ENCODE results near the gene NBEA. TPM values are rescaled to one million over a fixed set of nuclear protein-coding genes. Genes with fewer than 3 reads are reported as not detected.

Gene NBEA
- total RNA-seq, 3 donors from 2014 or later = 7.5 to 18.6 (median 16.1) TPM

- Histone ChIP-seq H3K27ac (no peak overlapping the region), H3K27me3 (no peaks in the 10 kb centered on the region), H3K36me3 (no peaks in the 10 kb centered on the region), H3K9me3 (no peaks in the 10 kb centered on the region), H3K4me1 (no peaks in the 10 kb centered on the region), H3K4me3 (no peak overlapping the region)
- intact Hi-C loops (cut with DNase I; ENCODE audit: low total_unique reads) = no loop called here
- no peak for DNase-seq (ENCODE audit: low spot score in 2 of 2)
- TF ChIP-seq POLR2A (IDR thresholded peaks at IDR 0.05) (no peak), POLR2AphosphoS5 (IDR thresholded peaks at IDR 0.05) (no peak), CTCF (IDR thresholded peaks at IDR 0.05) (no peak)
These were observed 10.5 kb upstream of the NBEA start for GRCh38 chr13:34931572-34931971.

- no peak for TF ChIP-seq POLR2AphosphoS5 (IDR thresholded peaks at IDR 0.05)
- TF ChIP-seq CTCF (IDR thresholded peaks at IDR 0.05) = no peak
- no peak for TF ChIP-seq POLR2A (IDR thresholded peaks at IDR 0.05)
- no peaks in the 10 kb centered on the region for H3K27me3 ChIP-seq
- DNase-seq (ENCODE audit: low spot score in 2 of 2) = no peak
- no peaks in the 10 kb centered on the region for H3K36me3 ChIP-seq
- H3K9me3 ChIP-seq = no peaks in the 10 kb centered on the region
- no peaks in the 10 kb centered on the region for H3K4me1 ChIP-seq
- intact Hi-C loops (cut with DNase I; ENCODE audit: low total_unique reads) = no loop called here
- H3K27ac ChIP-seq = no peak overlapping the region
- H3K4me3 ChIP-seq = no peak overlapping the region
These were observed 8.7 kb upstream of the NBEA start for GRCh38 chr13:34933349-34933748.

DNA sequence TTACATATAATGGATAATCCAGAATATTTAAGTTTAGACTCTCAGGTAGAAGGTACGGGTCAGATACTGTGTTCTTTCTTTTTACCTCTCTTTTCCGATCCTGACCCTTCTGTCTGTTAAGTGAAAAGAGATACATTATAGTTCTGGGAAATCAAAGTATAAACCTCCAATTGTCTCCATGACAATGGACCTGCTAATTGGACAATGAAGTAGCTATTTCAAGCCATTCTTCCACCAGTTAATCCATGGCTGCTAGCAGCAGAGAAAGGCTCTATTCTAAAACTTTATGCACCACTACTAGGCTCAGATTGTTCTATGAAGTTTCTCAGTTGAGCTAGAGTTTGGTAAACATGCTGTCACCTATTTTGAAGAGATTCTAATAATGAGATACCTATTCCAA is 8.3 kb upstream of the NBEA start:
- no peak for TF ChIP-seq CTCF (IDR thresholded peaks at IDR 0.05)
- no peak for TF ChIP-seq POLR2AphosphoS5 (IDR thresholded peaks at IDR 0.05)
- no peak for TF ChIP-seq POLR2A (IDR thresholded peaks at IDR 0.05)
- H3K9me3 ChIP-seq = no peaks in the 10 kb centered on the region
- no peak overlapping the region for H3K27ac ChIP-seq
- H3K4me1 ChIP-seq = no peaks in the 10 kb centered on the region
- DNase-seq (ENCODE audit: low spot score in 2 of 2) = no peak
- intact Hi-C loops (cut with DNase I; ENCODE audit: low total_unique reads) = no loop called here
- H3K36me3 ChIP-seq = no peaks in the 10 kb centered on the region
- H3K4me3 ChIP-seq = no peak overlapping the region
- H3K27me3 ChIP-seq = no peaks in the 10 kb centered on the region

DNA sequence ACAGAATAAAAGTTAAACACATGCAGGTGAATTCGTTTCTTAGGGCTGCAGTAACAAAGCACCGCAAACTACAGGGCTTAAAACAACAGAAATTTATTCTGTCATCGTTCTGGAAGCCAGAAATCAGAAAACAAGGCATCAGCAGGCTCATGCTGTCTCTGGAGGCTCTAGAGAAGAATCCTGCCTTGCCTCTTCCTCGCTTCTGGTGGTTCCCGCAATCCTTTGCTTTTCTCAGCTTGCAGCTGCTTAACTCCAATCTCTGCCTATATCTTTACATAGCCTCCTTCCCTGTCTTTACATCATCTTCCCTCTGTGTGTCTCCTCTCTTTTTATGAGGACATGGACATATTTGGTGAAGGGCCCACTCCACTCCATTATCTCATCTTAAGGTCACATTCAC is 6.2 kb upstream of the NBEA start:
- no peak overlapping the region for H3K4me3 ChIP-seq
- TF ChIP-seq CTCF (IDR thresholded peaks at IDR 0.05) (no peak), POLR2A (IDR thresholded peaks at IDR 0.05) (no peak), POLR2AphosphoS5 (IDR thresholded peaks at IDR 0.05) (no peak)
- intact Hi-C loops (cut with DNase I; ENCODE audit: low total_unique reads) = no loop called here
- H3K36me3 ChIP-seq = no peaks in the 10 kb centered on the region
- H3K4me1 ChIP-seq = no peaks in the 10 kb centered on the region
- H3K27ac ChIP-seq = no peak overlapping the region
- no peaks in the 10 kb centered on the region for H3K27me3 ChIP-seq
- H3K9me3 ChIP-seq = no peaks in the 10 kb centered on the region
- no peak for DNase-seq (ENCODE audit: low spot score in 2 of 2)

DNA sequence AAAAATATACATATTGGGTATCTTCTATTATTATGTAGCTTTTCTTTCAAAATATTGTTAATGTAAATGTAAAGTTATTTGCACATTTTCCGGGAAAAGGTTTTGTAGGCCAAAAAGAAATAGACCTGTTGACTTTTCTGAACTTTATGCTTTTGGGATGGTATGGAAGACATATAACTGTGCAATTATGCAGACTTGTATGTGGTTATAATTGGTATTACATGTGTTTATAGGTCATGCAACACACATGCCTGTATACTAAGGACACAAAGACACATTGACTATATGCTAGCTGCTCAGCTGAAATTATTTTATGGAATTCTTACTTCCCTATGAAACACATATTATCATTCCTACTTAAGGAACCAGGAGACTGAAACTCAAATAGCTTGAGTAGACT is 2.3 kb upstream of the NBEA start:
- H3K36me3 ChIP-seq = no peaks in the 10 kb centered on the region
- intact Hi-C loops (cut with DNase I; ENCODE audit: low total_unique reads) = no loop called here
- H3K27me3 ChIP-seq = no peaks in the 10 kb centered on the region
- no peak overlapping the region for H3K27ac ChIP-seq
- no peaks in the 10 kb centered on the region for H3K9me3 ChIP-seq
- H3K4me3 ChIP-seq = no peak overlapping the region
- DNase-seq (ENCODE audit: low spot score in 2 of 2) = no peak
- no peaks in the 10 kb centered on the region for H3K4me1 ChIP-seq
- TF ChIP-seq POLR2A (IDR thresholded peaks at IDR 0.05) = no peak
- TF ChIP-seq POLR2AphosphoS5 (IDR thresholded peaks at IDR 0.05) = no peak
- TF ChIP-seq CTCF (IDR thresholded peaks at IDR 0.05) = no peak

All from breast epithelium (tissue), 4 donors.